ENCODE results near the gene MACF1. TPM values are rescaled to one million over a fixed set of nuclear protein-coding genes. Genes with fewer than 3 reads are reported as not detected.

MACF1 gene
- polyA plus RNA-seq, 1 of the 3 experiments (the other 2 are of a cell fraction), result 37.6 TPM

DNA sequence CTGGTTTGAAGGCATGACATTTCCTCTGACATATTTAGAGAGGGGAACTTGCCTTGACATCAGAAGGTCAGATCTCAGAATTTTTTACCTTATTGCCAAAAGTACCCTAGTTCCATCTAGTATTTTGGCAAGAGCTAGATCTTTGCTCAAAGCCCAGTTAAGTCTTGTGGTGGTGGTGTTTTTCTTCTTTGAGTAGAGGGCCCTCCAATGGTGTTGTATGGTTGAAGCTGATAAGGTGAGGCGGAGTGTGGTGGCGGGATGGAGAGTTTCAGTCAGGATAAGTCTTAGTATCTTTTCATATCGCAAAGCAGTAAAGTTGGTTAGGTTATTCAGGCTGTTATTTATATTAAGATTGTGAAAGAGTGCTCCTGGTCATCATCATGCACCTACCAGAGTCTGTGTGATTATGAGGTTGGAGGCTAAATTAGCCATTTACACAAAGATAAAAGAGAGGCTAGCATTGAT, 20.1 kb upstream of the MACF1 start:
- 99% methylated on average over 3 of the region's 3 CpGs for WGBS (ENCODE audit: low lambda C conversion rate)
- H2AFZ ChIP-seq (ENCODE audit: low read depth), result no peak overlapping the region
- H3K9me3 ChIP-seq, result no peaks in the 10 kb centered on the region
- H3K9ac ChIP-seq, result no peak overlapping the region
- peak overlapping the region; percentile 19 to 93; a peak in 3 of 4 replicates for H3K27ac ChIP-seq (ENCODE audit: low read depth in 2 of 2, low read length in 1 of 2)
- H3K4me2 ChIP-seq, result no peak overlapping the region
- no peak for DNase-seq
- no peaks in the 10 kb centered on the region for H4K20me1 ChIP-seq (ENCODE audit: insufficient read depth)
- H3K9me2 ChIP-seq, result no peaks in the 10 kb centered on the region
- ChIA-PET CTCF (interaction anchor here (0.7 to 9.1 kb wide), 12 partner anchors 8 to 231 kb away, joined by 3 to 53 read pairs (median 3); partner anchors contain the start of gene MACF1), POLR2A (no interaction called here)
- H3K36me3 ChIP-seq (replicated peaks in 1 of 2; ENCODE audit: control insufficient read depth in 1 of 2, insufficient read depth in 2 of 2, low read length in 1 of 2), result no peaks in the 10 kb centered on the region
- TF ChIP-seq FOXM1 (IDR thresholded peaks at IDR 0.05; ENCODE audit: low read depth) (no peak), EZH2phosphoT487 (IDR thresholded peaks at IDR 0.05; ENCODE audit: borderline replicate concordance, low read depth) (no peak), NRF1 (IDR thresholded peaks at IDR 0.05; ENCODE audit: low read depth, low read length) (no peak), FOXJ3 (CRISPR knock-in tag; IDR thresholded peaks at IDR 0.05) (no peak), POLR2AphosphoS5 (IDR thresholded peaks at IDR 0.05; ENCODE audit: low read depth, low read length) (no peak), CHD2 (IDR thresholded peaks at IDR 0.05; ENCODE audit: low read length, partially characterized antibody) (no peak), ELF1 (IDR thresholded peaks at IDR 0.05) (no peak), RCOR1 (IDR thresholded peaks at IDR 0.05; ENCODE audit: low read length) (no peak), RAD21 (IDR thresholded peaks at IDR 0.05; ENCODE audit: low read length) (no peak), TCF12 (IDR thresholded peaks at IDR 0.05) (no peak), YY1 (IDR thresholded peaks at IDR 0.05; ENCODE audit: low read depth) (no peak), GATA2 (CRISPR knock-in tag; IDR thresholded peaks at IDR 0.05) (no peak), GABPA (IDR thresholded peaks at IDR 0.05; ENCODE audit: low read depth) (no peak)
- TF ChIP-seq, protein P1, sequence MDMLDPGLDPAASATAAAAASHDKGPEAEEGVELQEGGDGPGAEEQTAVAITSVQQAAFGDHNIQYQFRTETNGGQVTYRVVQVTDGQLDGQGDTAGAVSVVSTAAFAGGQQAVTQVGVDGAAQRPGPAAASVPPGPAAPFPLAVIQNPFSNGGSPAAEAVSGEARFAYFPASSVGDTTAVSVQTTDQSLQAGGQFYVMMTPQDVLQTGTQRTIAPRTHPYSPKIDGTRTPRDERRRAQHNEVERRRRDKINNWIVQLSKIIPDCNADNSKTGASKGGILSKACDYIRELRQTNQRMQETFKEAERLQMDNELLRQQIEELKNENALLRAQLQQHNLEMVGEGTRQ (IDR thresholded peaks at IDR 0.05; ENCODE audit: borderline replicate concordance, low read depth, low read length), result no peak
- TF ChIP-seq, protein P2, sequence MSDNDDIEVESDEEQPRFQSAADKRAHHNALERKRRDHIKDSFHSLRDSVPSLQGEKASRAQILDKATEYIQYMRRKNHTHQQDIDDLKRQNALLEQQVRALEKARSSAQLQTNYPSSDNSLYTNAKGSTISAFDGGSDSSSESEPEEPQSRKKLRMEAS (IDR thresholded peaks at IDR 0.05; ENCODE audit: low read depth), result no peak
- TF ChIP-seq, protein P3, sequence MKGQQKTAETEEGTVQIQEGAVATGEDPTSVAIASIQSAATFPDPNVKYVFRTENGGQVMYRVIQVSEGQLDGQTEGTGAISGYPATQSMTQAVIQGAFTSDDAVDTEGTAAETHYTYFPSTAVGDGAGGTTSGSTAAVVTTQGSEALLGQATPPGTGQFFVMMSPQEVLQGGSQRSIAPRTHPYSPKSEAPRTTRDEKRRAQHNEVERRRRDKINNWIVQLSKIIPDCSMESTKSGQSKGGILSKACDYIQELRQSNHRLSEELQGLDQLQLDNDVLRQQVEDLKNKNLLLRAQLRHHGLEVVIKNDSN (IDR thresholded peaks at IDR 0.05; ENCODE audit: borderline replicate concordance, low read depth), result no peak
- TF ChIP-seq, protein P4, sequence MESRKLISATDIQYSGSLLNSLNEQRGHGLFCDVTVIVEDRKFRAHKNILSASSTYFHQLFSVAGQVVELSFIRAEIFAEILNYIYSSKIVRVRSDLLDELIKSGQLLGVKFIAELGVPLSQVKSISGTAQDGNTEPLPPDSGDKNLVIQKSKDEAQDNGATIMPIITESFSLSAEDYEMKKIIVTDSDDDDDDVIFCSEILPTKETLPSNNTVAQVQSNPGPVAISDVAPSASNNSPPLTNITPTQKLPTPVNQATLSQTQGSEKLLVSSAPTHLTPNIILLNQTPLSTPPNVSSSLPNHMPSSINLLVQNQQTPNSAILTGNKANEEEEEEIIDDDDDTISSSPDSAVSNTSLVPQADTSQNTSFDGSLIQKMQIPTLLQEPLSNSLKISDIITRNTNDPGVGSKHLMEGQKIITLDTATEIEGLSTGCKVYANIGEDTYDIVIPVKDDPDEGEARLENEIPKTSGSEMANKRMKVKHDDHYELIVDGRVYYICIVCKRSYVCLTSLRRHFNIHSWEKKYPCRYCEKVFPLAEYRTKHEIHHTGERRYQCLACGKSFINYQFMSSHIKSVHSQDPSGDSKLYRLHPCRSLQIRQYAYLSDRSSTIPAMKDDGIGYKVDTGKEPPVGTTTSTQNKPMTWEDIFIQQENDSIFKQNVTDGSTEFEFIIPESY (IDR thresholded peaks at IDR 0.05; ENCODE audit: borderline replicate concordance, low read depth), result no peak
- TF ChIP-seq, protein P5, sequence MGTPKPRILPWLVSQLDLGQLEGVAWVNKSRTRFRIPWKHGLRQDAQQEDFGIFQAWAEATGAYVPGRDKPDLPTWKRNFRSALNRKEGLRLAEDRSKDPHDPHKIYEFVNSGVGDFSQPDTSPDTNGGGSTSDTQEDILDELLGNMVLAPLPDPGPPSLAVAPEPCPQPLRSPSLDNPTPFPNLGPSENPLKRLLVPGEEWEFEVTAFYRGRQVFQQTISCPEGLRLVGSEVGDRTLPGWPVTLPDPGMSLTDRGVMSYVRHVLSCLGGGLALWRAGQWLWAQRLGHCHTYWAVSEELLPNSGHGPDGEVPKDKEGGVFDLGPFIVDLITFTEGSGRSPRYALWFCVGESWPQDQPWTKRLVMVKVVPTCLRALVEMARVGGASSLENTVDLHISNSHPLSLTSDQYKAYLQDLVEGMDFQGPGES (IDR thresholded peaks at IDR 0.05; ENCODE audit: low read depth, low read length), result no peak
- H3K4me1 ChIP-seq (ENCODE audit: control insufficient read depth in 1 of 2, insufficient read depth in 2 of 2, low read depth in 1 of 2, low read length in 1 of 2), result peaks cover 10 to 52% of the 10 kb centered on the region in 2 experiments; a peak in 3 of 4 replicates
- peaks cover 53% of the 10 kb centered on the region for H3F3A ChIP-seq (replicated peaks; ENCODE audit: insufficient read depth)
- no peak overlapping the region for H3K4me3 ChIP-seq (ENCODE audit: low read depth in 2 of 2, low read length in 1 of 2)
- H3K27me3 ChIP-seq (ENCODE audit: insufficient read depth), result no peaks in the 10 kb centered on the region
- H3K79me2 ChIP-seq (ENCODE audit: insufficient read depth), result peaks cover 95% of the 10 kb centered on the region

All from SK-N-SH (cell line).